HG03558 (cell line): ENCODE results near the gene CALCB.

Source experiments
- ATAC-seq: cut with Tn5 transposase; IDR thresholded peaks from one replicate; pipeline ENCODE4 v1.9.1; 2021; ENCODE audit warnings: moderate number of reproducible peaks; ENCODE audit not compliant: unreplicated experiment; ENCODE audit errors: extremely low read depth

The CALCB gene

GRCh38 chr11:15114501-15115475 lies 41.4 kb downstream of the CALCB start, which contains the start of gene INSC:
TSS of gene INSC (plus strand) at chr11:15114923. CDS start at chr11:15149175, 34,252 bp downstream.
- no peak for ATAC-seq

GRCh38 chr11:15115686-15116085 lies 42.3 kb downstream of the CALCB start:
- ATAC-seq: no peak

GRCh38 chr11:15117751-15118150 lies 44.4 kb downstream of the CALCB start:
- no peak for ATAC-seq

GRCh38 chr11:15118431-15118830 lies 45.0 kb downstream of the CALCB start:
- no peak for ATAC-seq

GRCh38 chr11:15119352-15119751 lies 46.0 kb downstream of the CALCB start:
- no peak for ATAC-seq

GRCh38 chr11:15119826-15120225 lies 46.4 kb downstream of the CALCB start:
- no peak for ATAC-seq

GRCh38 chr11:15123849-15124248 lies 50.5 kb downstream of the CALCB start:
- ATAC-seq: no peak

- ATAC-seq: no peak
These were observed 51.1 kb downstream of the CALCB start for GRCh38 chr11:15124528-15124927.

GRCh38 chr11:15127341-15127740 lies 53.9 kb downstream of the CALCB start:
- ATAC-seq: no peak
